ENCODE measurements around the gene RNF10.

RNF10 gene

GRCh38 chr12:120618954-120619615 lies 84.9 kb downstream of the RNF10 start:
- no peak for DNase-seq

- DNase-seq, result no peak
Measured at GRCh38 chr12:120620624-120621023, 86.5 kb downstream of the RNF10 start.

- no peak for DNase-seq
Measured at GRCh38 chr12:120625557-120626419, 91.6 kb downstream of the RNF10 start.
